ENCODE data around the gene MAP3K14.

MAP3K14 gene

GRCh38 chr17:45229681-45230409 lies 87.0 kb downstream of the MAP3K14 start:
- no peak for TF ChIP-seq CTCF (IDR thresholded peaks at IDR 0.05; ENCODE audit: low read depth, low read length)
- no peak for DNase-seq (ENCODE audit: extremely low read depth, low read depth)

- TF ChIP-seq CTCF (IDR thresholded peaks at IDR 0.05; ENCODE audit: low read depth, low read length) = no peak
- peak; percentile 79 for DNase-seq (ENCODE audit: extremely low read depth, low read depth)
Observed at GRCh38 chr17:45228763-45229539, 87.9 kb downstream of the MAP3K14 start.

GRCh38 chr17:45227926-45228762 lies 88.7 kb downstream of the MAP3K14 start:
- DNase-seq (ENCODE audit: extremely low read depth, low read depth) = no peak
- TF ChIP-seq CTCF (IDR thresholded peaks at IDR 0.05; ENCODE audit: low read depth, low read length) = no peak

GRCh38 chr17:45227101-45227925 lies 89.5 kb downstream of the MAP3K14 start:
- no peak for DNase-seq (ENCODE audit: extremely low read depth, low read depth)
- no peak for TF ChIP-seq CTCF (IDR thresholded peaks at IDR 0.05; ENCODE audit: low read depth, low read length)

- DNase-seq (ENCODE audit: extremely low read depth, low read depth) = no peak
- no peak for TF ChIP-seq CTCF (IDR thresholded peaks at IDR 0.05; ENCODE audit: low read depth, low read length)
Observed at GRCh38 chr17:45226576-45226975, 90.2 kb downstream of the MAP3K14 start.

GRCh38 chr17:45225964-45226530 lies 90.8 kb downstream of the MAP3K14 start:
- TF ChIP-seq CTCF (IDR thresholded peaks at IDR 0.05; ENCODE audit: low read depth, low read length) = no peak
- DNase-seq (ENCODE audit: extremely low read depth, low read depth) = no peak
